Endometrium (tissue), 2 donors: Measurements from ENCODE around the gene PARVG.
"Not testable (repeated sequence)": the region's sequence is repeated elsewhere in the genome, so short reads cannot be mapped to it uniquely, and the experiment has no call there.

Source experiments
- FAIRE-seq: peaks from 2 replicates; lab custom pipeline; 2012; peaks lifted over from hg19 to GRCh38; lab: Jason Lieb, UNC
- donor health status: control.
- donor health status: control.

PARVG gene

DNA sequence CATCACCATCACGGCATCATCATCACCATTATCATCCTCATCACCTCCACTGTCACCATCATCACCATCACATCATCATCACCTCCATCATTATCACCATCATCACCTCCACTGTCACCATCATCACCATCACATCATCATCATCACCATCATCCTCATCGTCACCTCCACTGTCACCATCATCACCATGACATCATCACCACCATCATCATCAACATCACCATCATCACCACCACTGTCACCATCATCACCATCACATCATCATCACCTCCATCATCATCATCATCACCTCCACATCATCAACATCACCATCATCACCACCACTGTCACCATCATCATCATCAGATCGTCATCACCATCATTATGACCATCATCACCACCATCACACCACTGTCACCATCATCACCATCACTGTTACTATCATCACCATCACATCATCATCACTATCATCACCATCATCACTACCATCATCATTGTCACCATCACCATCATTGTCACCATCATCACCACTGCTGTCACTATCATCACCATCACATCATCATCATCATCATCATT is 32.8 kb downstream of the PARVG start:
- FAIRE-seq, result no peak

DNA sequence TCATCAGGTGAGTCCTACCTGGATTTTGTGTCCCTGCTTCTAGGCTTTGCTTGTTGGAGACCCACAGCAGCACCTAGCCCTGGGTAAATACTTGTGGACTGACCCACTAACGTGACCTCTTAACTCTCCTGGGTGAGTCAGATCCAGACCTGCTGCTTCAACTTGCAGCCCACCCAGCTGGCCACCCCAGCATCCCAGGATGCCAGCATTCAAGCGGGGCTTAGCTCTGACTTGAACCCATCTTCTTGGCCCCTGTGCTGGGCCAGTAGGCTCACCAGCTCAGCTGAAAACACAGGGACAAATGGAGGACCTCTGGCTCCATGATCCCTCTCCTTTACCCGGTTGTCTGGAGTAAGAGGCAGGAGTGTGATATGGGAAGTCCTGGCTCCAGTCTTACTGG is 33.5 kb downstream of the PARVG start:
- FAIRE-seq, result no peak

DNA sequence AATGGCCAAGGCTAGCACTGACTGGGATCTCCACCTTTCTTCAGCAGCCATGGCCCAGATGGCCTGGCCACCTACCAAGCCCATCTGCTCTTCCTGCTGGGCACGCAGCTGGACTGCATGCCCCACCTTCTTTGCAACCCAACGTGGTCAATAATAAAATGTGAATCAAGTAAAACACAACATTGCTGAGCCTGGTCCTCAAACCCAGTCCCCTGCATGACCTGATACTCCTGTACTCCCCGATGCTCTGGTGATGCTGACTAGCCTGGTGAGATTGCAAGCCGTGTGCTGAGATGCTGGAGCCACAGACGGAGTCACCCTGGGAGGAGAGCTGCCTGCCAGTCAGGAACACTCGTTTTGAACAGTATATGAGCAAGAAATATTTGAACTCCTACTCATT is 34.0 kb downstream of the PARVG start:
- FAIRE-seq, result no peak

DNA sequence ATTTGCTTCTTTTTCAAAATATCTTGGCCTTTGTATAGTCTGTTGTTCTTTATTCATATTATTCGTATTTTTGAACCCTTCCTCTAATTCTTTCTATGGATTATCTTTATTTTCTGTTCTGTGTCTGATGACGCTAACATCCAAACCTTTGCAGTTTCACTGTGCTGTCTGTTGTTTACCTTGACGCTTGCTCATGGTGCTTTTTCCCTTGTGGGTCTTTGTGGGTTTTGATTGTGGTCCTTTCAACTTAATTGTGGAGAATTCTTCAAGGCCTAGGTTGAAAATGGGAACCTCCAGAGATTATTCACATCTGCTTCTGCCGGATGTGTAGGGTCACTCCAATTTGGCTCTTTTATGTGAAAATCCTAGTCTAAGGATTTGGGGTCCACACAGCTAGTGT is 34.6 kb downstream of the PARVG start:
- FAIRE-seq, result no peak

DNA sequence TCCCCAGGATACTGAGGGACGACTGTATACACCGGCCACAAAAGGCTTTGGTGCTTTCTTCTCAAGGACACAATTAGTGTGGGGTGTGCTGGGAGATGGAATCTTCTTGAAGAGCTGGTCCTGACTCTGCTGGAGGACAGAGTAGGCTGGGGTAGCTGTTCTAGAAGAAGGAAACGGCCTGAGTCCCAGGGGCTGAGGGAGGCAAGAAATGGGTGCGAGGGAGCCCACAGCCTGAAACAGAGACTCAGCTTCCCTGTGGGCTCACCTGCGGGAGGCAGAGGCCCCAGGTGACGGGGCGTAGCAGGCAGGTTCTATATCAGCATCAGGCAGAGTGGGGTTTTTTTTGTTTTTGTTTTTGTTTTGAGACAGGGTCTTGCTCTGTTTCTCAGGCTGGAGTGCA is 36.6 kb downstream of the PARVG start:
- no peak for FAIRE-seq

DNA sequence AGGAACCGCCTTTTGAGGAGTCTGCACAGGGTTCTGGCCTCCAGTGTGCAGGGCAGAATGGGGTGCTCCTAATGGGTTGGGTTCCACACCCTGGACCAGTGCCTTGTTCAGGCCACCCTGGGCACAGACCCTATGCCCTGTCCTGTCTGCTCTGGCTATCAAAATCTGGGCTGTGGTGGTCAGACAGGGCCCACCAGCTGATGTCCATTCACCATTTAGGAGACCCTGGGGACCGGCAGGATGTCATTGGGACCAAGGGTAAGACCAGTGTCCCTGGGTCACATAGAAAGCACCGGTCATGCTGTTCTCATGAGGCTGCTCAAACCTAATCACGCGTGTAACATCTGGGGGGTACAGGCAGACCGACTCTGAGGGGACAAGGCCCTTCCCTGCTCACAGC is 37.3 kb downstream of the PARVG start:
- no peak for FAIRE-seq

DNA sequence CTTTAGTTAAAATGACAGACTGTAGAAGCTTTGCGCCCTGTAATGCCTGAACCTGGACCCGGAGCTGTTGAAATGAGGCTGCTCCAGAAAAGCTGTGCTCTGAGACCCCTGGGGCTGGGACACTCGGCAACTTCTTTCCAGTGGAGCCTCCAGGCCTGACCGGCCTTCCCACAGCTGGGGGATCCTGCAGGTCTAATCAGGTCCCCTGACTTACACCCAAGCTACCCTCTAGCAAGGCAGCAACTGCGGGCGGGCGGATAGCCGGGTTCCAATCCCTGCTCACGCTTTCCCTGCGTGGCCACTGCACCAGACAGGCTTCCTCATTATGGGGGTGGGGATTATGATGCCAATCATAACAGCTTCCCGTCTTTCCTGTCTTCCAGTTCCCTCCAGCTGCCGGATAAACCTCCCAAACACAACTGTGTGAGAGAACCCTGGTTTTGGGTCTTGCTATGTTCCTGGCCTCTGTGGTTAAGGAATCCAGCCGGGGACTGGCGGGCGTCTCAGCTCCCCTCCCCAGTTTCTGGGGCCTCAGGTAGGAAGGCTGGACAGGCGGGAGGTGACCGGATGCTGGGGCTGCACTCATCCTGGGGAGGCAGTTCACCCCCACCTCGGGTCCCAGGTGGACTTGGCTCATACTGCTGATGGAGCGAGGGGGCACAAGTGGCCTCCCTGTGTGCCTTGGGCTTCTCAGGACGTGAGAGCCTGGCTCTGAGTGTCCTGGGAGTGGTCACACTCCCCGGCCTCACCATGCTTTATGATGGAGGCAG is 38.6 kb downstream of the PARVG start:
- no peak for FAIRE-seq

DNA sequence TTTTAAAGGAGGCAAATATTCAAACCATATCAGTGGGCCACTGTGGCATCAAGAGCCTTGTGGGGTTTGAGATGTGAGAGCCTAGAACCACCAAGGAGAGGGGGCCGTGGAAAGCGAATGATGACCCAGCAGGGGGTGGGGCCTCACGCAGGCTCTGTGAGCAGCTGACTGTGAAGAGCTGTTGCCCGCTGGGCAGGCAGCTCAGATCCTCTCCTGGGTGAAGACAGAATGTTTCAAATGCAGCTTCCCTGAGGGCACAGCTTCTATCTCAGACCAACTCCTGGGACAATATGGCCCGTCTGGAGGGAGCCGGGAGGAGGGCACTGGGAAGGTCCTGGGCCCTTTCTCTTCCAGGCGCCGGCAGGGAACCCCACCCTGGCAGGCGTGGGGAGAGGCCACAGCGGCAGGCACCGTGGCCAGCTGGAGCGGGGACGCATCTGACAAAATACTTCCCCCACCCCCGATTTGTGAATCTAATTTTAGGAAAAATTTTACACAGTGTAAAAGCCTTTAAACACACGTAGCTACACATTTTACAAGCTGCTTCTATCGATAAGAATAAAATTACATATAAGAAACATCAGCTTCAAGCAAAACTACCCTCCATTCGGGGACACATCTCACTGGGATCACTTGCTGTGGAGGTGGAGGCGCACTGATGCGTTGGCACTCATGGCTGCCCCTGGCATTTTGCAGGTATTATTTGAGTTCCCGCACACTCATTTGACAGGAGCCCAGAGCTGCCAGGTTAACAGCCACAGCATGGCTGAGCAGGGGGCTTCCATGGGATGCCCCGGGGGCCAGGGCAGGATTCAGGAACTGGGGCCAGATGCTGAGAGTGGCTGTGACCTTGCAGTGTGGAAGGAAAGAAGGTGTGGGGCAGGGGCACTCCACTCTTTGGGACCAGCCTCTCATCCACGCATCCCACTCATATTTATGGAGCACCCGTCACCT is 40.3 kb downstream of the PARVG start:
- no peak for FAIRE-seq

DNA sequence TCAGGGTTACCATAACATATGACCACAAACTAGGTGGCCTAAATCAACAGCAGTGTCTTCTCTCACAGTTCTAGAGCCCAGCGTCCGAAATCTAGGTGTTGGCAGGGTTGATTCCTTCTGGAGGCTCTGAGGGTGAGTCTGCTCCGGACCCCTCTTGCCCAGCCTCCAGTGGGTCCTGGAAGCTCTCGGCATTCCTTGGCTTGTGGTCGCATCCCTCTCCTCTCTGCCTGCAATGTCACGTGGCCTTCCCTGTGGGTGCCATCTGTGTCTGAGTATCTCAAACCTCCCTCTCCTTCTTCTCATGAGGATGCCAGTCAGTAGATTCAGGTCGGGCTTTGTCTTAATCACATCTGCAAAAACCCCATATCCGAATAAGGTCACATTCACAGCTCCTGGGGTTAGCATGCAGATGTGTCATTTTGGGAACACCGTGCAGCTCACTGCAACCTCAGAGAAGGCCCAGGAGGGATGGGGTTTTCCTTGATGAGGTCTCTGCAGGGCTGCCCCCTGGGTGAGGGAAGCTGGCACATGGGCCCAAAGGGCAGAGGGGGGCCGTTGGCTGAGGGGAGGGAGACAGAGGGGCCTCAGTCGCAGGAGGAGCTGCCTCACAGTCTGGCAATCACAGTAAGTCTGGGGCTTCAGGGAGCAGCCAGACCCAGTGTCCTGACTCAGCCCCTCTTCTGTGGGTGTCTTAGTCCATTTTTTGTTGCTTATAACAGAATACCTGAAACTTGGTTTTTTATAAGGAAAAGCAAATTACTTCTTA is 41.2 kb downstream of the PARVG start:
- FAIRE-seq, result no peak

DNA sequence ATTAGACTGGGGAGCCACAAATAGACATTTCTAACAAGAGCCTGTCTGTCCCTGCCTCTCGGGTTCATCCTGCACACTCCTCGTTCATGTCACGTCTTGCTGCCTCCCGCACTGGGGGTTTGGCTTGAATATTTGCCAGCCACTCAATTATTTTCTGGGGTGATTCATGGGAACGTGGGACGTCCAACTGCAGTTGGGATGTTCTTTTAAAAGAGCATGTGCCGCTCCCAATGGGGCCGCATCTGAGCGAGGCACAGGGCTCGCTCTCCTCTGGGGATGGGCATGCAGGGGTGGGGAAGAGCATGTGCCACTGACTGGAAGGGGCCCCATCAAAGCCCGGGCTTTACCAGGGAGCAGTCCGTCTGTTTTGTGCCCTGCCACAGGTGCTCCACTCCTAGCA is 43.4 kb downstream of the PARVG start:
- FAIRE-seq, result no peak

DNA sequence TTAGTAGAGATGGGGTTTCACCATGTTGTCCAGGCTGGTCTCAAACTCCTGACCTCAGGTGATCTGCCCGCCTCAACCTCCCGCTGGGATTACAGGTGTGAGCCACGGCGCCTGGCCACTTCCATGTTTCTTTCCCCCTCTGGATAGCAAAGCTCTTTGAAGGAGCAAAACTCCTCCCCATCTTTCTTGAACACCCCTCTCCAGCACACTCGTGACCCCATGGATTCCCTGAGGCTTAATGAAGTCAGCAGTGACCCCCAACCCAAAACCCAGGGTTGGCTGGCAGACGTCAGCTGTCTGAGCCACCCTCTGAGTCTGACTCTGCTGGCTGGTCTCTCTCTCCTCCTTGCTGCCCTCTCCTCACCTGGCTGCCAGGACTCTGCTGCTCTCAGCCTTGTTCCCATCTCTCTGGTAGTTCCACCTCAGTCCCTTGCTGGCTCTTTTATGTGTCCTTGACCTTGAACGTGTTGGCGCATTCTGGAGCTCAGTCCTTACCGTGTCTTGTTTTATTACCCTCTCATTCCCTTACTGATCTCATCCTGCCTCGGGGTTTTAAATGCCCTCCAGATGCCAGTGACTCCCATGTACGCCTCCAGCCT is 44.5 kb downstream of the PARVG start:
- FAIRE-seq, result no peak

DNA sequence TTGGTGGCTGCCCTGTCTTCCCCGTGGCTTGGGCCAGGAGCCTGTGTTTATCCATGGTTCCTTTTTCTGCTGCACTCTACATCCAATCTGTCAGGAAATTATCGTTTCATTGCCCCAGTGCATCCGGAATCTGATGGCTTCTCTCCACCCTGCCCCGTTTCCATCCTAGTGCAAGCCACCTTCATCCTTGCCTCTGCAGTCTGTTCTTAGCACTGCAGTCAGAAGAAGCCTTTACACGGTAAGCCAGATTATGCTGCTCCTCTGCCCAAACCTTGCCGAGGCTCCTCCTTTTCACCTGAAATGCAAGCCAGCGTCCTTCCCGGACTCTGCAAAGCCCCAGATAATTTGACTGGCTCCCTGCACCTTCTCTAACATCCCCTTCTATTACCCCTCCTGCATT is 45.1 kb downstream of the PARVG start:
- no peak for FAIRE-seq

DNA sequence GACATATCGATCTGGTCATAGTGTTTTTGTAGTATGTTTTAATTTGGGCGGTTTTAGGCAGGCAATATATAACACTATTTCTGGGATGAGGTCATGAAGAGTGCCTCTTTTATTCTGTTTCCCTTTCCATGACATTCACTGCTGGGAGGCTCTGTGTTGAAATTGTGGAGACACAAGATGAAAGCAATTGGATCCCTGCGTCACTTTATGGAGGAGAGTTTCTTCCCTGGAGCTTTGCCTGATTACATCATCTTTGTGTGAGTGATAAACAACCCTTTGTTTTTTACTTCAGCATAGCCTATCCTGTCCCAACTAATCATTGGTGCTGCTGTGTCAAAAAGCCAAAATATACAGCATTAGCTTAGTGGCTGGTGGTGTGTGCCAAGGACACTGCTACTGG is 48.6 kb downstream of the PARVG start:
- FAIRE-seq, result no peak

DNA sequence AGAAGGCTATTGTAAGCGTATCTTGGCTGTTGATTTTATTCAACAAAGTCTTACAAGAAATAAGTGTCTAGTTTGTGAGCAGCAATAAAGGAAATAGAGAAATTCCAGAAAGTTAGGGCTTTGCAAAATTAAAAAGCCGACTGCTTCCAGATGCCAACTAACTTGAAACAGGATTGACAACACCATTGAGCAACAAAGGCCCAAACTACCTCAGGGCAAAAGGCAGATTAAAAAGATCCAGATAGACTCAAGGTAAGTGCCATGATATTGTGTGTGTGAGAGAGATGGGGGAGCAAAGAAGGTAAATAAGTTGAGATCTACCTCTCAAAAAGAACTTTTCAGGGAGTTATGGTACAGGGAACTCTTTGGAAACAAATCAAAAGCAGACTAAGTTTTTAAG is 49.1 kb downstream of the PARVG start:
- FAIRE-seq, result no peak

DNA sequence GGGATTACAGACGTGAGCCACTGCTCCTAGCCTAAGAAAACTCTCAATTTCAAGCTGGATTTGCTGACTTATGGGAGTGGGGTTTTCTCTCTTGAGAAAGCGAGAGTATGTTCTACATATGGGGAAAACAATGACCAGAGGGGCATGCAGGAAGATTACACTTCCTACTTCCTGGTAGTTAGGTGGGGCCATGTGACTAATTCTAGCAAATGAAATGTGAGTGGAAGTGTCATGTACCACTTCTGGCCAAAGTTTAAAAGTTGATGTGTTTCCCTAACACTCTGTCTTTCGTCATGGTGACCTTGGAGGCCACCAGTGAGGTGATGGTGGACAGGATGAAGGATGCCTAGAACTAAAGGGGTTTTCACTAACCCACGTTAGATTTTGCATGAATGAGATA is 50.5 kb downstream of the PARVG start:
- no peak for FAIRE-seq

DNA sequence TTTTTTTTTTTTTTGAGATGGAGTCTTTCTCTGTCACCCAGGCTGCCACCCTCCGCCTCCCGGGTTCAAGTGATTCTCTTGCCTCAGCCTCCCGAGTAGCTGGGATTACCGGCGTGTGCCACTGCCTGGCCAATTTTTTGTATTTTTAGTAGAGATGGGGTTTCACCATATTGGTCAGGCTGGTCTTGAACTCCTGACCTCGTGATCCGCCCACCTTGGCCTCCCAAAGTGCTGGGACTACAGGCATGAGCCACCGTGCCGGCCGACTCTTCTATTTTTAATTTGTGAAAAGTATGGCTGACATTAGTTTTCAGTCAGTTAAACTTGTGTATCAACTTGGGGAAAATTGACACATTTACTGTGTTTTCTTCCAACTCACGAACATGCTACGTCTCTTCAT is 53.6 kb downstream of the PARVG start:
- FAIRE-seq, result not testable (repeated sequence)

DNA sequence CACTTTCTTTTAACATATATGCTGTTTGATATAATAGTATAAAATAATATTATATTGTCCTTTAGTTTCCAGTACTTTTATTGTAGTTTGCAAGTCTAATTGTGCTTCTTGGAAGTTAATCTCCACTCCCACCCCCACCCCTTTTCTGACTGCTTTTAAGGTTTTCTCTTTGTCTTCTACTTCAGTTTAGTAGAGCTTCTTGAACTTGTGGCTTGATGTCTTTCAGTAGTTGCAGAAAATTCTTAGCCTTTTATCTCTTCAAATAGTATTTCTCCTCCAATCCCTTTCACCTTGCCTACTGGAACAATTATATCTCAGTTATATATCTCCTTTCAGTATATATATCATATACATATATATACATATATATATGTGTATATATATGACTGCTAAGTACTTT is 56.6 kb downstream of the PARVG start:
- FAIRE-seq, result no peak

DNA sequence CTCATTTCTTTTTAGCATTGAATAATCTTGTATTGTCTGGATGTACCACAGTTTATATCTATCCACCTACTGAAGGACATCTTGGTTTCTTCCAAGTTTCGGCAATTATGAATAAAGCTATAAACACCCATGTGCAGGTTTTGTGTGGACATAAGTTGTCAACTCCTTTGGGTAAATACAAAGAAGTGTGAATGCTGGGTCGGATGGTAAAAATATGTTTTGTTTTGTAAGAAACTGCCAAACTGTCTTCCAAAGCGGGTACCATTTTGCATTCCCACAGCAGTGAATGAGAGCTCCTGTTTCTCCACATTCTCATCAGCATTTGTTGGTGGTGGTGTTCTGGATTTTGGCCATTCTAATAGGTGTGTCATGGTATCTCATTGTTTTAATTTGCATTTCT is 60.4 kb downstream of the PARVG start:
- not testable (repeated sequence) for FAIRE-seq

DNA sequence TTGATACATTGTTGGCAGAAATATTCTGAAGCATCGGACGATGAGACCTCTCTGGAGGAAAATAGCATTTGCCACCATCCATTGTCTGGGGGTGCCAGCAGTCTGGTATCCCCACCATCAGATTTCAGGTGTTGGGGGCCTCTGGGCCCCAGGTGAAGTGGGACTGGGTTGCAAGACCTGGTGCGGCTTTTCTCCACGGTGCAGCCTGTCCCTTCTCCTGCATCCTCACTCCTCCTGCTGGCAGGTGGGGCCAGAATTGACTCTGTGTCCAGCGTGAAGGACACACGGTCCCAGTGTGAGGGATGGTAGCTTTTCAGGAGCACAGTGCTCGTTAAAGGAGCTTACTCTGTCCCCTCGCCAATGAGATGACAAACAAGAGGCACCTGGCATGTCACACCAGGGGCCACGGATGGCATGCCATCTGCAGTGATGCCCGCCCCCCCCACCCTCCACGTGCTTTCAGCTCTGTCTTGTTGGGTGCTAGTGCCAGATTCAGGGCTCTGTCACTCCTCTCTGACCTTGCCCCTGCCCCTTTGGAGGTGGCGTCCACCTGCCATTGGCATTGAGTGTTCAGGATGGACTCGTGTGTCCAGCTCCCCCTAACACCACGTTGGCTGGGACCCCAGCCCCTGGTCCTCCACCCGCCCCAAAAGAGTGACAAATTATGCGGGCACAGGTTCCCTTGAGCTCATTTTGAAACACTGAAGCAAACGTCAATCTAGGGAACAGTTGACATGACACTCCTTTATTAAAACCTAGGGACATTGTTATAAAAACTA is 62.4 kb downstream of the PARVG start:
- no peak for FAIRE-seq

DNA sequence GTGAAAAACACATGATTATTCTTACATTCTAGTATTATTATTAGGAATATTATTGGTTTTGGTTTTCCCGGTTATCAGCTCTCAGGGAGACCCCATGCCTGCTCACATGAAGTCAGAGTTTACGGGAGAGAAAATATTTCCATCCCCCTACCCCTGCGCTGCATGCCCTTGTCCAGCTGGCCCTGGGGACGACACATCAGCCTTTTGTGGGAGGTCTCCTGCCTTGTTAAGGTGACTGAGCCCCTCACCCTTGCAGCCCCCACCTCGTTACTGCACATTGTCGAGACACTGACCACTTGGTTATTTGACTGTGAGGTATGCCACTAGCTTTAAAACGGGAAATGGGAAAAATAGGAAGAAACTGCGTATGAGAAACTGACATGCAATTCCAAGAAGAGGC is 63.0 kb downstream of the PARVG start:
- FAIRE-seq, result no peak

DNA sequence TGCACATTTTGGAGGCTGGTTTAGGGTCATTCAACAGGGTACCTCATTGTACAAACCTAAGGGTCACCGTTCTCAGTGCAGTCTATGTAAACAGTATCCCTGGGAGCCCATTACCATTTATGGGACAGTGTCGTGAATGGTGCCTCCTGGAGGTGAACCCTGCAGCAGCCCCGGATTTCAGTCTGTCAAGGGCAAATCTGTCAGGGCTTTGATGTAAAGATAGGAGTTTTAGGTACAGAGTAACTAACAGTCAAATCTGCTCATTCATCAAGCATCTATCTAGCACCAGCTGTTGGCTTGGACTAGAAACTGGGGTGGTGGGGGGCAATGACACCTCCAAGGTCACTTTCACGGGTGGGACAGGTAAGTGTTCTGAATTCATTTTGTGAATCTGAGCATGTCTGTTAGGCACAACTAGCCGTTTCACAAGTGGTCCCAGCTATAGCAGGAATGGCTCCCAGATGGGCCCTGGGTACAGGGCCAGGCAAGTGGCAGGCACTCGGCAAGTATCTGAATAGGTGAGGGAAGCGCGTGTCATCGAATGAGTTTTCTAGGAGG is 63.6 kb downstream of the PARVG start:
- FAIRE-seq, result no peak
